CD14-positive monocyte (primary cell): ENCODE results near the gene SNIP1. TPM values are rescaled to one million over a fixed set of nuclear protein-coding genes. Genes with fewer than 3 reads are reported as not detected.
"Not testable (repeated sequence)": the region's sequence is repeated elsewhere in the genome, so short reads cannot be mapped to it uniquely, and the experiment has no call there.

Experiments used
- DNase-seq, 3 donors: peaks; one replicate each; pipeline ENCODE4 v3.0.0-alpha.2; 2011 to 2022
- H2AFZ ChIP-seq: 2 replicates; pipeline ENCODE4 v1.6.0; 2012; ENCODE audit warnings: mild to moderate bottlenecking, low read depth, low read length, inconsistent platforms; ENCODE audit not compliant: insufficient read depth, poor library complexity, severe bottlenecking
- H3K27ac ChIP-seq, 2 donors: 1 replicate in 1 of 2; 2 replicates in 1 of 2; pipeline ENCODE4 v1.5.1; 2012 to 2013; ENCODE audit warnings: low read length in 2 of 2, control low read depth in 1 of 2, inconsistent platforms in 1 of 2, low read depth in 1 of 2, mild to moderate bottlenecking in 1 of 2
- H3K27me3 ChIP-seq, 2 donors: one replicate each; pipeline versions ENCODE4 v1.6.0 to v1.6.1; 2011 to 2013; ENCODE audit warnings: low read length in 2 of 2; ENCODE audit not compliant: control insufficient read depth in 2 of 2, insufficient read depth in 2 of 2
- H3K36me3 ChIP-seq, 2 donors: replicated peaks in 1 of 2; 1 replicate in 1 of 2; 2 replicates in 1 of 2; pipeline versions ENCODE4 v1.5.1 to v1.6.1; 2012 to 2013; ENCODE audit warnings: low read length in 2 of 2, control low read depth in 1 of 2, inconsistent platforms in 1 of 2, mild to moderate bottlenecking in 1 of 2; ENCODE audit not compliant: insufficient read depth in 2 of 2, control insufficient read depth in 1 of 2
- H3K4me1 ChIP-seq, 2 donors: 1 replicate in 1 of 2; 2 replicates in 1 of 2; pipeline versions ENCODE4 v1.5.1 to v1.6.1; 2012 to 2013; ENCODE audit warnings: low read length in 2 of 2, control low read depth in 1 of 2, inconsistent platforms in 1 of 2, mild to moderate bottlenecking in 1 of 2, moderate library complexity in 1 of 2; ENCODE audit not compliant: insufficient read depth in 2 of 2, control insufficient read depth in 1 of 2
- H3K4me2 ChIP-seq: replicated peaks from 2 replicates; pipeline ENCODE3; 2012; ENCODE audit warnings: low read length, moderate library complexity, mild to moderate bottlenecking; ENCODE audit not compliant: poor library complexity, severe bottlenecking; ENCODE audit errors: extremely low read depth
- H3K4me3 ChIP-seq, 3 experiments: fragments of 200-600 bp in 1 of 3; sonication (generic) in 1 of 3; replicated peaks in 1 of 3; 1 replicate in 2 of 3; 2 replicates in 1 of 3; pipeline ENCODE4 v1.5.1; 2011 to 2013; ENCODE audit warnings: low read length in 3 of 3, mild to moderate bottlenecking in 3 of 3, control low read depth in 2 of 3, low read depth in 2 of 3, inconsistent platforms in 1 of 3, moderate library complexity in 1 of 3
- H3K79me2 ChIP-seq: 2 replicates; pipeline ENCODE4 v1.6.0; 2012; ENCODE audit warnings: mild to moderate bottlenecking, control low read depth, inconsistent platforms, low read length, moderate library complexity; ENCODE audit not compliant: insufficient read depth
- H3K9ac ChIP-seq: 2 replicates; pipeline ENCODE4 v1.6.0; 2017; ENCODE audit warnings: low read length, mild to moderate bottlenecking; ENCODE audit not compliant: insufficient read depth, poor library complexity, severe bottlenecking
- H3K9me3 ChIP-seq, 2 donors: replicated peaks in 1 of 2; 1 replicate in 1 of 2; 2 replicates in 1 of 2; pipeline versions ENCODE4 v1.5.1 to v1.6.1; 2012 to 2013; ENCODE audit warnings: low read length in 2 of 2, control low read depth in 1 of 2; ENCODE audit not compliant: control insufficient read depth in 1 of 2, insufficient read depth in 1 of 2
- H4K20me1 ChIP-seq: 2 replicates; pipeline ENCODE4 v1.6.0; 2012; ENCODE audit warnings: mild to moderate bottlenecking, low read length, control low read depth, moderate library complexity; ENCODE audit not compliant: insufficient read depth
- H3K27ac Mint-ChIP-seq, 7 donors: one replicate each; pipeline ENCODE4 v1.8.0; 2020; ENCODE audit warnings: mild to moderate bottlenecking in 7 of 7, mixed read lengths in 7 of 7, moderate library complexity in 6 of 7, inconsistent platforms in 2 of 7
- H3K27me3 Mint-ChIP-seq, 3 donors: one replicate each; pipeline ENCODE4 v1.8.0; 2021 to 2022; ENCODE audit warnings: low read depth in 3 of 3, mild to moderate bottlenecking in 3 of 3, mixed read lengths in 3 of 3, moderate library complexity in 3 of 3, inconsistent platforms in 1 of 3
- H3K36me3 Mint-ChIP-seq, 2 donors: one replicate each; pipeline ENCODE4 v1.8.0; 2020; ENCODE audit warnings: mixed read lengths in 2 of 2, inconsistent platforms in 1 of 2, mild to moderate bottlenecking in 1 of 2
- H3K4me1 Mint-ChIP-seq: one replicate; pipeline ENCODE4 v1.8.0; 2020; ENCODE audit warnings: mild to moderate bottlenecking, mixed read lengths
- H3K4me3 Mint-ChIP-seq, 2 donors: one replicate each; pipeline ENCODE4 v1.8.0; 2020; ENCODE audit warnings: mild to moderate bottlenecking in 2 of 2, mixed read lengths in 2 of 2, moderate library complexity in 1 of 2
- H3K9me3 Mint-ChIP-seq, 7 donors: one replicate each; pipeline ENCODE4 v1.8.0; 2020 to 2022; ENCODE audit warnings: mixed read lengths in 7 of 7, mild to moderate bottlenecking in 6 of 7, moderate library complexity in 6 of 7, inconsistent platforms in 2 of 7
- CTCF ChIP-seq: fragments of 200-600 bp; IDR thresholded peaks from one replicate; pipeline ENCODE4 v1.8.0; 2022; ENCODE audit warnings: antibody characterized with exemption, mild to moderate bottlenecking
- whole genome bisulfite sequencing: methylation state at CpG from one replicate; pipeline ENCODE4 v1.1.5; 2013; ENCODE audit warnings: missing lambda C conversion rate; ENCODE audit not compliant: insufficient coverage; 5-methylcytosine and 5-hydroxymethylcytosine counted together
- intact Hi-C, 2 donors: fragments of 100-400 bp; cut with micrococcal nuclease; formaldehyde crosslinking; loops; one replicate each; pipeline versions ENCODE4 v1.15.0 to v1.15.1; 2023
- polyA plus RNA-seq, 3 donors: library from polyadenylated mRNA; depleted of rRNA in 1 of 3; unstranded in 2 of 3; stranded (reverse) in 1 of 3; fragments of 300-500 nt in 2 of 3; fragments of >200 nt in 1 of 3; fragmentation: Illumina TruSeq in 2 of 3; gene quantifications; 1 replicate in 2 of 3; 2 replicates in 1 of 3; pipeline ENCODE4 v1.2.3, GENCODE V29; 2012 to 2021

SNIP1 gene
- polyA plus RNA-seq, 3 donors: 1.6 to 6.8 (median 3.3) TPM

GRCh38 chr1:37529888-37530287, 24.2 kb downstream of the SNIP1 start:
- no CpG with 5 or more reads among the region's 1 CpG for WGBS
- DNase-seq, intact Hi-C loops, H3K36me3 Mint-ChIP-seq, H2AFZ ChIP-seq, H3K4me1 Mint-ChIP-seq, H3K27me3 Mint-ChIP-seq, H3K9ac ChIP-seq, H3K9me3 ChIP-seq, H3K9me3 Mint-ChIP-seq, H3K27ac ChIP-seq, H3K36me3 ChIP-seq, H3K4me1 ChIP-seq, H3K27me3 ChIP-seq, H4K20me1 ChIP-seq, H3K4me2 ChIP-seq, H3K27ac Mint-ChIP-seq, H3K4me3 Mint-ChIP-seq, H3K4me3 ChIP-seq, H3K79me2 ChIP-seq: not testable (repeated sequence)

- intact Hi-C loops: no loop called here
- Mint-ChIP-seq H3K9me3 (peaks cover 0 to 8% (median 3%) of the 10 kb centered on the region in 7 donors), H3K27me3 (peaks cover 0 to 2% (median 1%) of the 10 kb centered on the region in 3 donors), H3K36me3 (no peaks in the 10 kb centered on the region), H3K27ac (peak overlapping the region in 1 of 7 donors; percentile 13), H3K4me3 (no peak overlapping the region), H3K4me1 (peaks cover 10% of the 10 kb centered on the region)
- DNase-seq: no peak
- no peaks in the 10 kb centered on the region for H3K79me2 ChIP-seq
- no peak overlapping the region for H2AFZ ChIP-seq
- no peaks in the 10 kb centered on the region for H4K20me1 ChIP-seq
- H3K4me1 ChIP-seq: peaks cover 7 to 9% of the 10 kb centered on the region in 2 donors
- H3K27ac ChIP-seq: no peak overlapping the region
- H3K9ac ChIP-seq: no peak overlapping the region
- H3K4me3 ChIP-seq: no peak overlapping the region
- no peaks in the 10 kb centered on the region for H3K27me3 ChIP-seq
- TF ChIP-seq CTCF: no peak
- no peaks in the 10 kb centered on the region for H3K36me3 ChIP-seq
- no peak overlapping the region for H3K4me2 ChIP-seq
- H3K9me3 ChIP-seq: peaks cover 0 to 5% of the 10 kb centered on the region in 2 donors
Observed at GRCh38 chr1:37519613-37520012, 34.5 kb downstream of the SNIP1 start.

- Mint-ChIP-seq H3K27ac (peak overlapping the region in 1 of 7 donors; percentile 48), H3K4me3 (peak overlapping the region; percentile 56 to 65), H3K4me1 (peaks cover 12% of the 10 kb centered on the region)
- H3K27me3 ChIP-seq, H3K9me3 Mint-ChIP-seq, H3K27ac ChIP-seq, H3K9me3 ChIP-seq, DNase-seq, H3K27me3 Mint-ChIP-seq, H3K79me2 ChIP-seq, intact Hi-C loops, H4K20me1 ChIP-seq, H3K9ac ChIP-seq, H3K36me3 Mint-ChIP-seq, H3K4me3 ChIP-seq, H3K4me2 ChIP-seq, H3K36me3 ChIP-seq, H2AFZ ChIP-seq: not testable (repeated sequence)
- 90% methylated on average over 15 of the region's 15 CpGs for WGBS
- H3K4me1 ChIP-seq: peaks cover 9 to 12% of the 10 kb centered on the region in 2 donors
Observed at GRCh38 chr1:37518929-37519328, 35.2 kb downstream of the SNIP1 start.

- whole genome bisulfite sequencing: 82% methylated on average over 2 of the region's 31 CpGs
- DNase-seq, H3K9ac ChIP-seq, H3K27ac ChIP-seq, H3K4me2 ChIP-seq, H3K4me3 ChIP-seq, H3K4me3 Mint-ChIP-seq, H4K20me1 ChIP-seq, H3K9me3 ChIP-seq, H2AFZ ChIP-seq, intact Hi-C loops, H3K27ac Mint-ChIP-seq, H3K36me3 Mint-ChIP-seq, H3K27me3 ChIP-seq, H3K27me3 Mint-ChIP-seq, H3K36me3 ChIP-seq, H3K9me3 Mint-ChIP-seq: not testable (repeated sequence)
- H3K4me1 Mint-ChIP-seq: peaks cover 19% of the 10 kb centered on the region
- Histone ChIP-seq H3K4me1 (peaks cover 15 to 18% of the 10 kb centered on the region in 2 donors), H3K79me2 (peaks cover 13% of the 10 kb centered on the region)
Observed at GRCh38 chr1:37518241-37518640, 35.9 kb downstream of the SNIP1 start.
